ENCODE results near the gene PRPF6.

The PRPF6 gene

GRCh38 chr20:64025826-64026412 is 45.0 kb downstream of the PRPF6 start:
- no peak overlapping the region for H4K5ac ChIP-seq (ENCODE audit: low read length)
- no CpG with 5 or more reads among the region's 29 CpGs for WGBS (ENCODE audit: extremely low coverage, insufficient coverage, low lambda C conversion rate)
- H3K56ac ChIP-seq (ENCODE audit: low read length): no peak overlapping the region

GRCh38 chr20:64027981-64028685 is 47.2 kb downstream of the PRPF6 start:
- no CpG with 5 or more reads among the region's 24 CpGs for WGBS (ENCODE audit: extremely low coverage, insufficient coverage, low lambda C conversion rate)

More at GRCh38 chr20:64025826-64026412, 45.0 kb downstream of the PRPF6 start:
- H3K79me2 ChIP-seq (ENCODE audit: control insufficient read depth, insufficient read depth, low read length): no peaks in the 10 kb centered on the region
- no peak overlapping the region for H3K9ac ChIP-seq (ENCODE audit: low read length)
- no peak overlapping the region for H2BK120ac ChIP-seq (ENCODE audit: low read depth, low read length)
- H3K4me2 ChIP-seq (ENCODE audit: low read length): no peak overlapping the region
- H3K18ac ChIP-seq (ENCODE audit: low read length): no peak overlapping the region
- H3K4me1 ChIP-seq (ENCODE audit: control insufficient read depth, low read depth, low read length): no peaks in the 10 kb centered on the region
- no peak overlapping the region for H3K23ac ChIP-seq (ENCODE audit: low read length)
- H3K27ac ChIP-seq (ENCODE audit: low read depth, low read length): no peak overlapping the region
- DNase-seq: no peak
- no peak overlapping the region for H2AK5ac ChIP-seq (ENCODE audit: low read length)
- no peak overlapping the region for H3K4me3 ChIP-seq (ENCODE audit: low read length)
- H2BK15ac ChIP-seq (replicated peaks; ENCODE audit: low read depth): no peak overlapping the region
- H3K36me3 ChIP-seq (ENCODE audit: control insufficient read depth, insufficient read depth, low read length): peaks cover 21% of the 10 kb centered on the region
- no peak overlapping the region for H3K4ac ChIP-seq (ENCODE audit: low read depth, low read length)
- H4K8ac ChIP-seq (ENCODE audit: low read depth, low read length): no peak overlapping the region
- no peaks in the 10 kb centered on the region for H3K79me1 ChIP-seq (ENCODE audit: low read length)
- H2BK5ac ChIP-seq (ENCODE audit: low read length): no peak overlapping the region
- H3K27me3 ChIP-seq (ENCODE audit: insufficient read depth, low read length, poor library complexity): no peaks in the 10 kb centered on the region

GRCh38 chr20:64029293-64030117 is 48.6 kb downstream of the PRPF6 start:
- Histone ChIP-seq H2BK15ac (replicated peaks; ENCODE audit: low read depth) (no peak overlapping the region), H3K79me1 (ENCODE audit: low read length) (no peaks in the 10 kb centered on the region), H3K4ac (ENCODE audit: low read depth, low read length) (no peak overlapping the region), H2AK5ac (ENCODE audit: low read length) (no peak overlapping the region), H3K79me2 (ENCODE audit: control insufficient read depth, insufficient read depth, low read length) (no peaks in the 10 kb centered on the region), H3K4me3 (ENCODE audit: low read length) (no peak overlapping the region), H4K8ac (ENCODE audit: low read depth, low read length) (no peak overlapping the region), H3K18ac (ENCODE audit: low read length) (no peak overlapping the region), H2BK120ac (ENCODE audit: low read depth, low read length) (no peak overlapping the region), H3K27ac (ENCODE audit: low read depth, low read length) (no peak overlapping the region), H2BK5ac (ENCODE audit: low read length) (no peak overlapping the region), H3K23ac (ENCODE audit: low read length) (no peak overlapping the region), H3K56ac (ENCODE audit: low read length) (no peak overlapping the region), H3K4me1 (ENCODE audit: control insufficient read depth, low read depth, low read length) (no peaks in the 10 kb centered on the region), H3K27me3 (ENCODE audit: insufficient read depth, low read length, poor library complexity) (no peaks in the 10 kb centered on the region), H3K4me2 (ENCODE audit: low read length) (no peak overlapping the region), H3K36me3 (ENCODE audit: control insufficient read depth, insufficient read depth, low read length) (peaks cover 18% of the 10 kb centered on the region), H4K5ac (ENCODE audit: low read length) (no peak overlapping the region), H3K9ac (ENCODE audit: low read length) (no peak overlapping the region)
- WGBS (ENCODE audit: extremely low coverage, insufficient coverage, low lambda C conversion rate): no CpG with 5 or more reads among the region's 38 CpGs
- DNase-seq: no peak

More at GRCh38 chr20:64027981-64028685, 47.2 kb downstream of the PRPF6 start:
- no peak overlapping the region for H2BK15ac ChIP-seq (replicated peaks; ENCODE audit: low read depth)
- no peak overlapping the region for H3K18ac ChIP-seq (ENCODE audit: low read length)
- H3K27ac ChIP-seq (ENCODE audit: low read depth, low read length): no peak overlapping the region
- DNase-seq: no peak
- no peak overlapping the region for H2BK5ac ChIP-seq (ENCODE audit: low read length)
- H2AK5ac ChIP-seq (ENCODE audit: low read length): no peak overlapping the region
- no peak overlapping the region for H3K4me3 ChIP-seq (ENCODE audit: low read length)
- no peaks in the 10 kb centered on the region for H3K4me1 ChIP-seq (ENCODE audit: control insufficient read depth, low read depth, low read length)
- H3K4me2 ChIP-seq (ENCODE audit: low read length): no peak overlapping the region
- no peak overlapping the region for H3K23ac ChIP-seq (ENCODE audit: low read length)
- no peak overlapping the region for H4K5ac ChIP-seq (ENCODE audit: low read length)
- no peaks in the 10 kb centered on the region for H3K27me3 ChIP-seq (ENCODE audit: insufficient read depth, low read length, poor library complexity)
- H3K56ac ChIP-seq (ENCODE audit: low read length): no peak overlapping the region
- H4K8ac ChIP-seq (ENCODE audit: low read depth, low read length): no peak overlapping the region
- no peak overlapping the region for H2BK120ac ChIP-seq (ENCODE audit: low read depth, low read length)
- no peaks in the 10 kb centered on the region for H3K79me1 ChIP-seq (ENCODE audit: low read length)
- no peaks in the 10 kb centered on the region for H3K79me2 ChIP-seq (ENCODE audit: control insufficient read depth, insufficient read depth, low read length)
- H3K36me3 ChIP-seq (ENCODE audit: control insufficient read depth, insufficient read depth, low read length): peaks cover 19% of the 10 kb centered on the region
- H3K9ac ChIP-seq (ENCODE audit: low read length): no peak overlapping the region
- no peak overlapping the region for H3K4ac ChIP-seq (ENCODE audit: low read depth, low read length)

- Histone ChIP-seq H3K79me1 (ENCODE audit: low read length) (no peaks in the 10 kb centered on the region), H2BK15ac (replicated peaks; ENCODE audit: low read depth) (no peak overlapping the region), H3K23ac (ENCODE audit: low read length) (no peak overlapping the region), H3K4me1 (ENCODE audit: control insufficient read depth, low read depth, low read length) (no peaks in the 10 kb centered on the region), H3K27me3 (ENCODE audit: insufficient read depth, low read length, poor library complexity) (no peaks in the 10 kb centered on the region), H3K4me2 (ENCODE audit: low read length) (no peak overlapping the region), H2AK5ac (ENCODE audit: low read length) (no peak overlapping the region), H4K5ac (ENCODE audit: low read length) (no peak overlapping the region), H3K79me2 (ENCODE audit: control insufficient read depth, insufficient read depth, low read length) (no peaks in the 10 kb centered on the region), H2BK5ac (ENCODE audit: low read length) (no peak overlapping the region), H3K36me3 (ENCODE audit: control insufficient read depth, insufficient read depth, low read length) (peaks cover 15% of the 10 kb centered on the region), H4K8ac (ENCODE audit: low read depth, low read length) (no peak overlapping the region), H3K56ac (ENCODE audit: low read length) (no peak overlapping the region), H3K27ac (ENCODE audit: low read depth, low read length) (no peak overlapping the region), H3K9ac (ENCODE audit: low read length) (no peak overlapping the region), H3K4ac (ENCODE audit: low read depth, low read length) (no peak overlapping the region), H3K18ac (ENCODE audit: low read length) (no peak overlapping the region), H3K4me3 (ENCODE audit: low read length) (no peak overlapping the region), H2BK120ac (ENCODE audit: low read depth, low read length) (no peak overlapping the region)
- no peak for DNase-seq
- no CpG with 5 or more reads among the region's 20 CpGs for WGBS (ENCODE audit: extremely low coverage, insufficient coverage, low lambda C conversion rate)
These were observed 49.6 kb downstream of the PRPF6 start for GRCh38 chr20:64030371-64031134.

- H4K5ac ChIP-seq (ENCODE audit: low read length): no peak overlapping the region
- no peak overlapping the region for H3K4me2 ChIP-seq (ENCODE audit: low read length)
- peaks cover 10% of the 10 kb centered on the region for H3K36me3 ChIP-seq (ENCODE audit: control insufficient read depth, insufficient read depth, low read length)
- no peak overlapping the region for H3K56ac ChIP-seq (ENCODE audit: low read length)
- H3K4me1 ChIP-seq (ENCODE audit: control insufficient read depth, low read depth, low read length): peaks cover 2% of the 10 kb centered on the region
- H3K27me3 ChIP-seq (ENCODE audit: insufficient read depth, low read length, poor library complexity): no peaks in the 10 kb centered on the region
- no peak overlapping the region for H2BK120ac ChIP-seq (ENCODE audit: low read depth, low read length)
- H2BK15ac ChIP-seq (replicated peaks; ENCODE audit: low read depth): no peak overlapping the region
- no peaks in the 10 kb centered on the region for H3K79me2 ChIP-seq (ENCODE audit: control insufficient read depth, insufficient read depth, low read length)
- H4K8ac ChIP-seq (ENCODE audit: low read depth, low read length): no peak overlapping the region
- no peak overlapping the region for H3K18ac ChIP-seq (ENCODE audit: low read length)
- no peak overlapping the region for H3K27ac ChIP-seq (ENCODE audit: low read depth, low read length)
- H3K4me3 ChIP-seq (ENCODE audit: low read length): no peak overlapping the region
- no peak overlapping the region for H2AK5ac ChIP-seq (ENCODE audit: low read length)
- no peak overlapping the region for H3K4ac ChIP-seq (ENCODE audit: low read depth, low read length)
- H2BK5ac ChIP-seq (ENCODE audit: low read length): no peak overlapping the region
- no peak overlapping the region for H3K23ac ChIP-seq (ENCODE audit: low read length)
- no CpG with 5 or more reads among the region's 19 CpGs for WGBS (ENCODE audit: extremely low coverage, insufficient coverage, low lambda C conversion rate)
- H3K79me1 ChIP-seq (ENCODE audit: low read length): no peaks in the 10 kb centered on the region
- DNase-seq: no peak
- H3K9ac ChIP-seq (ENCODE audit: low read length): no peak overlapping the region
These were observed 50.9 kb downstream of the PRPF6 start for GRCh38 chr20:64031822-64032314.

Measured in mesendoderm (in vitro differentiated cells).